ENCODE results near the gene NOL6. TPM values are rescaled to one million over a fixed set of nuclear protein-coding genes. Genes with fewer than 3 reads are reported as not detected.
"Not testable (repeated sequence)": the region's sequence is repeated elsewhere in the genome, so short reads cannot be mapped to it uniquely, and the experiment has no call there.

Gene NOL6
- total RNA-seq, 1 experiment from 2014 or later = 54.4 TPM

GRCh38 chr9:33434317-33435105, 39.2 kb downstream of the NOL6 start:
- no peak for DNase-seq (ENCODE audit: low spot score)

GRCh38 chr9:33433871-33434270, 39.9 kb downstream of the NOL6 start:
- DNase-seq (ENCODE audit: low spot score) = no peak

GRCh38 chr9:33431420-33431819, 42.3 kb downstream of the NOL6 start:
- no peak for DNase-seq (ENCODE audit: low spot score)

GRCh38 chr9:33430942-33431341, 42.8 kb downstream of the NOL6 start:
- DNase-seq (ENCODE audit: low spot score) = no peak

- DNase-seq (ENCODE audit: low spot score) = no peak
Measured at GRCh38 chr9:33429256-33429985, 44.3 kb downstream of the NOL6 start.

GRCh38 chr9:33426843-33427293, 46.9 kb downstream of the NOL6 start:
- peak; percentile 52 for DNase-seq (ENCODE audit: low spot score)

GRCh38 chr9:33425128-33425533, 48.6 kb downstream of the NOL6 start:
- peak; percentile 84 for DNase-seq (ENCODE audit: low spot score)

GRCh38 chr9:33424492-33424891, 49.2 kb downstream of the NOL6 start:
- not testable (repeated sequence) for DNase-seq (ENCODE audit: low spot score)

GRCh38 chr9:33424043-33424442, 49.7 kb downstream of the NOL6 start:
- not testable (repeated sequence) for DNase-seq (ENCODE audit: low spot score)

- no peak for DNase-seq (ENCODE audit: low spot score)
Measured at GRCh38 chr9:33419708-33420303, 53.9 kb downstream of the NOL6 start.

- peak; percentile 50 for DNase-seq (ENCODE audit: low spot score)
Measured at GRCh38 chr9:33418090-33418489, 55.6 kb downstream of the NOL6 start.

- DNase-seq (ENCODE audit: low spot score) = no peak
Measured at GRCh38 chr9:33416996-33417395, 56.7 kb downstream of the NOL6 start.

GRCh38 chr9:33415501-33416038, 58.2 kb downstream of the NOL6 start:
- DNase-seq (ENCODE audit: low spot score) = peak; percentile 97

GRCh38 chr9:33414889-33415500, 58.7 kb downstream of the NOL6 start:
- DNase-seq (ENCODE audit: low spot score) = no peak

GRCh38 chr9:33414268-33414667, 59.5 kb downstream of the NOL6 start:
- no peak for DNase-seq (ENCODE audit: low spot score)

Small RNA genes within 50 kb of the gene (small RNA-seq; reads per million reads assigned to genes)
- gene AL356218.2 (not detected), gene MIR6851 (not detected)

Other genes starting within 250 kb of the NOL6 start
- 1.3 TPM in 1 of 2 replicates, not detected in the other for gene SPINK4, start 233.8 kb downstream of the NOL6 start, total RNA-seq (2014; rRNA removed; shearing (Covaris generic))
- gene BAG1, start 209.2 kb downstream of the NOL6 start, total RNA-seq (2014; rRNA removed; shearing (Covaris generic)) = 70.0 and 78.4 TPM in 2 replicates
- gene CHMP5, start 208.9 kb downstream of the NOL6 start, total RNA-seq (2014; rRNA removed; shearing (Covaris generic)) = 24.7 and 29.2 TPM in 2 replicates
- 15.2 and 18.2 TPM in 2 replicates for gene NFX1, start 183.4 kb downstream of the NOL6 start, total RNA-seq (2014; rRNA removed; shearing (Covaris generic))
- 0.21 and 0.58 TPM in 2 replicates for gene AQP7, start 71.4 kb downstream of the NOL6 start, total RNA-seq (2014; rRNA removed; shearing (Covaris generic))
- gene AQP3, start 26.3 kb downstream of the NOL6 start, total RNA-seq (2014; rRNA removed; shearing (Covaris generic)) = 82.7 and 116 TPM in 2 replicates
- gene ANKRD18B, start 50.3 kb upstream of the NOL6 start, total RNA-seq (2014; rRNA removed; shearing (Covaris generic)) = not detected in 2 replicates

Data from HT-29 (cell line).